ENCODE results near the gene PLCL1. TPM values are rescaled to one million over a fixed set of nuclear protein-coding genes. Genes with fewer than 3 reads are reported as not detected.

Gene PLCL1
- total RNA-seq, 1 experiment from 2014 or later: 0.07 TPM

DNA sequence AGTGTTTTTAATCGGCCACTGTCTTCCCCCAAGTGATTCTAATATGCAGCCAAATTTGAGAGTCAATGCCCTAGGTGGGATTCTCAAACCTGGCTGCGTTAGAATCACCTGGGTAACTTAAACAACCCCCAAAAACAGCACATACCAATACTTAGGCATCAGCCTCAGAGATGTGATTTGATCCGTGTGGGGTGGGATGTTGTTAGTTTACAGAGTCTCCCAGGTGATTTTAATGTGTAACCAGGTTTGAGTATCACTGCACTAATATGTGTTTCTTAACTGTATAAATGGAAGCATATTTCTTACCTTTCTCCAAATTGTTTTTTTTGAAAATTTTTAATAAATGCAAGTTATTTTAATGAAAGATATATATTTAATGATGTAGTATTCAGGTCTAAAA is 135.4 kb downstream of the PLCL1 start:
- no TSS peak for BruUV-seq (replicated peaks)
- Histone ChIP-seq H4K20me1 (ENCODE audit: insufficient read depth) (no peaks in the 10 kb centered on the region), H3K4me2 (ENCODE audit: low read length) (no peak overlapping the region), H3K36me3 (ENCODE audit: control insufficient read depth in 1 of 2, insufficient read depth in 2 of 2, low read length in 2 of 2) (no peaks in the 10 kb centered on the region), H2AFZ (ENCODE audit: low read depth, low read length, poor library complexity, severe bottlenecking) (no peak overlapping the region), H3K4me1 (ENCODE audit: control insufficient read depth in 1 of 2, insufficient read depth in 2 of 2, low read length in 2 of 2) (no peaks in the 10 kb centered on the region), H3K79me2 (ENCODE audit: insufficient read depth, low read length) (no peaks in the 10 kb centered on the region), H3K27me3 (ENCODE audit: insufficient read depth, low read length) (peaks cover 50% of the 10 kb centered on the region), H3K9me2 (ENCODE audit: insufficient read depth) (no peaks in the 10 kb centered on the region), H3K9me3 (ENCODE audit: control insufficient read depth in 1 of 2, insufficient read depth in 1 of 2, low read depth in 1 of 2, low read length in 2 of 2) (no peaks in the 10 kb centered on the region), H3K4me3 (replicated peaks in 1 of 2; ENCODE audit: low read depth in 1 of 2, low read length in 2 of 2) (no peak overlapping the region), H3K27ac (ENCODE audit: low read depth, low read length) (no peak overlapping the region), H3K9ac (ENCODE audit: low read length) (no peak overlapping the region)
- ChIA-PET CTCF (no interaction called here), POLR2A (no interaction called here), RAD21 (ENCODE audit: low non-redundant PET in 1 of 2, low total read pairs in 2 of 2, uncharacterized antibody in 2 of 2, unreplicated experiment in 2 of 2) (no interaction called here)
- TF ChIP-seq JUND (IDR thresholded peaks at IDR 0.05) (no peak), SIN3A (IDR thresholded peaks at IDR 0.05; ENCODE audit: low read depth) (no peak), CBX3 (IDR thresholded peaks at IDR 0.05; ENCODE audit: low read depth) (no peak), CEBPB (IDR thresholded peaks at IDR 0.05; ENCODE audit: low read depth) (no peak), EGR1 (IDR thresholded peaks at IDR 0.05; ENCODE audit: low read depth) (no peak), ZFX (IDR thresholded peaks at IDR 0.05) (no peak), EZH2 (IDR thresholded peaks at IDR 0.05) (no peak), TCF7L2 (IDR thresholded peaks at IDR 0.05; ENCODE audit: borderline replicate concordance, extremely low read depth, insufficient read depth, insufficient read length) (no peak), SP1 (IDR thresholded peaks at IDR 0.05; ENCODE audit: low read depth) (no peak), POLR2AphosphoS5 (IDR thresholded peaks at IDR 0.05; ENCODE audit: low read depth, low read length) (no peak), SRF (IDR thresholded peaks at IDR 0.05; ENCODE audit: low read depth) (no peak)
- TF ChIP-seq, protein P1, sequence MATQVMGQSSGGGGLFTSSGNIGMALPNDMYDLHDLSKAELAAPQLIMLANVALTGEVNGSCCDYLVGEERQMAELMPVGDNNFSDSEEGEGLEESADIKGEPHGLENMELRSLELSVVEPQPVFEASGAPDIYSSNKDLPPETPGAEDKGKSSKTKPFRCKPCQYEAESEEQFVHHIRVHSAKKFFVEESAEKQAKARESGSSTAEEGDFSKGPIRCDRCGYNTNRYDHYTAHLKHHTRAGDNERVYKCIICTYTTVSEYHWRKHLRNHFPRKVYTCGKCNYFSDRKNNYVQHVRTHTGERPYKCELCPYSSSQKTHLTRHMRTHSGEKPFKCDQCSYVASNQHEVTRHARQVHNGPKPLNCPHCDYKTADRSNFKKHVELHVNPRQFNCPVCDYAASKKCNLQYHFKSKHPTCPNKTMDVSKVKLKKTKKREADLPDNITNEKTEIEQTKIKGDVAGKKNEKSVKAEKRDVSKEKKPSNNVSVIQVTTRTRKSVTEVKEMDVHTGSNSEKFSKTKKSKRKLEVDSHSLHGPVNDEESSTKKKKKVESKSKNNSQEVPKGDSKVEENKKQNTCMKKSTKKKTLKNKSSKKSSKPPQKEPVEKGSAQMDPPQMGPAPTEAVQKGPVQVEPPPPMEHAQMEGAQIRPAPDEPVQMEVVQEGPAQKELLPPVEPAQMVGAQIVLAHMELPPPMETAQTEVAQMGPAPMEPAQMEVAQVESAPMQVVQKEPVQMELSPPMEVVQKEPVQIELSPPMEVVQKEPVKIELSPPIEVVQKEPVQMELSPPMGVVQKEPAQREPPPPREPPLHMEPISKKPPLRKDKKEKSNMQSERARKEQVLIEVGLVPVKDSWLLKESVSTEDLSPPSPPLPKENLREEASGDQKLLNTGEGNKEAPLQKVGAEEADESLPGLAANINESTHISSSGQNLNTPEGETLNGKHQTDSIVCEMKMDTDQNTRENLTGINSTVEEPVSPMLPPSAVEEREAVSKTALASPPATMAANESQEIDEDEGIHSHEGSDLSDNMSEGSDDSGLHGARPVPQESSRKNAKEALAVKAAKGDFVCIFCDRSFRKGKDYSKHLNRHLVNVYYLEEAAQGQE (IDR thresholded peaks at IDR 0.05; ENCODE audit: low read depth): no peak
- TF ChIP-seq, protein P2, sequence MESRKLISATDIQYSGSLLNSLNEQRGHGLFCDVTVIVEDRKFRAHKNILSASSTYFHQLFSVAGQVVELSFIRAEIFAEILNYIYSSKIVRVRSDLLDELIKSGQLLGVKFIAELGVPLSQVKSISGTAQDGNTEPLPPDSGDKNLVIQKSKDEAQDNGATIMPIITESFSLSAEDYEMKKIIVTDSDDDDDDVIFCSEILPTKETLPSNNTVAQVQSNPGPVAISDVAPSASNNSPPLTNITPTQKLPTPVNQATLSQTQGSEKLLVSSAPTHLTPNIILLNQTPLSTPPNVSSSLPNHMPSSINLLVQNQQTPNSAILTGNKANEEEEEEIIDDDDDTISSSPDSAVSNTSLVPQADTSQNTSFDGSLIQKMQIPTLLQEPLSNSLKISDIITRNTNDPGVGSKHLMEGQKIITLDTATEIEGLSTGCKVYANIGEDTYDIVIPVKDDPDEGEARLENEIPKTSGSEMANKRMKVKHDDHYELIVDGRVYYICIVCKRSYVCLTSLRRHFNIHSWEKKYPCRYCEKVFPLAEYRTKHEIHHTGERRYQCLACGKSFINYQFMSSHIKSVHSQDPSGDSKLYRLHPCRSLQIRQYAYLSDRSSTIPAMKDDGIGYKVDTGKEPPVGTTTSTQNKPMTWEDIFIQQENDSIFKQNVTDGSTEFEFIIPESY (IDR thresholded peaks at IDR 0.05; ENCODE audit: extremely low read depth, insufficient replicate concordance, low read length): no peak
- TF ChIP-seq, protein P3, sequence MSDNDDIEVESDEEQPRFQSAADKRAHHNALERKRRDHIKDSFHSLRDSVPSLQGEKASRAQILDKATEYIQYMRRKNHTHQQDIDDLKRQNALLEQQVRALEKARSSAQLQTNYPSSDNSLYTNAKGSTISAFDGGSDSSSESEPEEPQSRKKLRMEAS (IDR thresholded peaks at IDR 0.05): no peak
- TF ChIP-seq, protein P4, sequence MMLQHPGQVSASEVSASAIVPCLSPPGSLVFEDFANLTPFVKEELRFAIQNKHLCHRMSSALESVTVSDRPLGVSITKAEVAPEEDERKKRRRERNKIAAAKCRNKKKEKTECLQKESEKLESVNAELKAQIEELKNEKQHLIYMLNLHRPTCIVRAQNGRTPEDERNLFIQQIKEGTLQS (IDR thresholded peaks at IDR 0.05): no peak
- intact Hi-C loops (cut with micrococcal nuclease): no loop called here
- ATAC-seq (no peak), DNase-seq (ENCODE audit: low read depth, low spot score) (no peak)

All from HCT116 (cell line).